WTC11 (cell line): ENCODE results near the gene MAP3K6.

Experiments
- CTCF ChIP-seq: fragments of 200-600 bp; IDR thresholded peaks from 2 replicates; pipeline ENCODE4 v1.8.0; 2022; ENCODE audit warnings: antibody characterized with exemption
- ZNF281 ChIP-seq: sonication (generic); formaldehyde crosslinking; IDR thresholded peaks from 2 replicates; pipeline ENCODE4 v1.8.0; 2023; ENCODE audit warnings: mild to moderate bottlenecking, missing genetic modification reagents

DNA sequence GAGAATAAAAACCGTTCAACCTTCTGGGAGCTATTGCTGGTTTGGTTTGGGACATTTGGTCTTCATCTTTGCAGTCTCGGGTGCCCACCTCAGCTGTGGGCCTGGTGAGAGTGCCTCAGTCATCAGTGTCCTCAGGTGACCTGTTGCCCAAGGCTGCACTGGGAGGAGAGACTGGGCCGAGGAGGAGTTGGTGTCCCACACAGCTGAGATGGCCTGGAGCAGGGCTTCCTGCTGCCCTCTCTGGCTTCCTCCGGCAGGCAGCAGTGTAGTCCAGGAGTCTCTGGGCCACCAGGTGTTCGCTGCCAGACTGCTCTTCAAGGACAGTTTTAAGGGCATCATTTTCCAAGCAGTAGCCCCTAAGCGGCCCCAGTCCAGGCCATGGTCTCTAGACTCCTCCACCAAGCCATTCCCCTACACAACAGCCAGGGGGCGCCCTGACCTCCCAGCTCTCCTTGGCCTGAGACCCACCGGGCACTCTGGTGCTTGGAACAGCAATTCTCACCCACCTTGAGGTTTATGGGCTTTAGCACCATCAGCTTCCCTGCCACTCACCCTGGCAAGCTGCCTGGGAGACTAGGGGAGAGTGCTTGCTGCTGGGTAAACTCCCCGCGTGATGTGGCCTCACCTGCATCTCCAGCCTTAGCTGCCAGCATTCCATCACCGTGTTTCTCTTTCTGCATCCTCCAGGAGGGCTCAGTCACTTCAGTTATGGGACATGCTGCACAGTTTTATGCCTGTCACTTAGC lies 34.1 kb downstream of the MAP3K6 start:
- TF ChIP-seq ZNF281 (CRISPR knock-in tag) = no peak
- peak; percentile 88 for TF ChIP-seq CTCF
